ENCODE results near the gene ARHGAP22.
"Not testable (repeated sequence)": the region's sequence is repeated elsewhere in the genome, so short reads cannot be mapped to it uniquely, and the experiment has no call there.

Gene ARHGAP22

GRCh38 chr10:48445932-48446331 lies 158.9 kb downstream of the ARHGAP22 start:
- DNase-seq, result no peak

GRCh38 chr10:48444861-48445841 lies 159.7 kb downstream of the ARHGAP22 start:
- no peak for DNase-seq

DNA sequence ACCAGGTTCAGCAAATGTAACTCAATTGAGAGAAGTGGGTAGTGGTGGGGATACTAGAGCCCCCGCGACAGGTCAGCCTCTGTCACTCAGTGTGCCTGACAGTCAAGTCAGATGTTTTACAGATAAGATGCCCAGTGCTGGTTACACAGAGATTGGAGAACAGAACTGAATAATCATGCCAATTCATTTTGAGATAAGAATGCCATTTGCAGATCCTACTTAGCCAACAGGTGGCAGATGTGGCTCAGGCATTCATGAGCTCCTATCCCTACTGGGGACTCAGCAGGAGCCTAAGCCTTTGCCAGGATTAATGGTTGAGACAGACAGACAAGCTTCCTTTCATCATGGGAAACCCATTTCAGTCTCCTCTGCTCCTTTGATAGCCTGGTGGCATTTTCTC lies 160.6 kb downstream of the ARHGAP22 start:
- no peak for DNase-seq

DNA sequence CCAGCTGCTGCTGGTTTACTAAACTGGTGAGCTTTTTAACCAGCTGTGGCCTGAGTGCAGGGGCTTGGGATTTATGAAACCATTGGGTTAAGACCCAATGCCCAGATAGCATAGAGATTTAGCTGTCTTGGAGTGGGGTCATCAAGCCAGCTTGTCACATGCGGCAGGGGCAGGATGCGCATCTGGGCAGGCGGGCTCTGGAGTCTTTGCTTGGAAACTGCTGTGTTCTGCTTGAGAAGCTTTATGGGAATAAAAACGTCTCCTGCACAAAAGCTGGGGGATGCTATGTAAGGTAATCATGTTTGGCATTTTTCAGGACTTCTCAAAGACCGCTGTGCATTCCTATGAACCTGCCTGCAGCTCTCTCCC lies 162.1 kb downstream of the ARHGAP22 start:
- DNase-seq, result no peak

DNA sequence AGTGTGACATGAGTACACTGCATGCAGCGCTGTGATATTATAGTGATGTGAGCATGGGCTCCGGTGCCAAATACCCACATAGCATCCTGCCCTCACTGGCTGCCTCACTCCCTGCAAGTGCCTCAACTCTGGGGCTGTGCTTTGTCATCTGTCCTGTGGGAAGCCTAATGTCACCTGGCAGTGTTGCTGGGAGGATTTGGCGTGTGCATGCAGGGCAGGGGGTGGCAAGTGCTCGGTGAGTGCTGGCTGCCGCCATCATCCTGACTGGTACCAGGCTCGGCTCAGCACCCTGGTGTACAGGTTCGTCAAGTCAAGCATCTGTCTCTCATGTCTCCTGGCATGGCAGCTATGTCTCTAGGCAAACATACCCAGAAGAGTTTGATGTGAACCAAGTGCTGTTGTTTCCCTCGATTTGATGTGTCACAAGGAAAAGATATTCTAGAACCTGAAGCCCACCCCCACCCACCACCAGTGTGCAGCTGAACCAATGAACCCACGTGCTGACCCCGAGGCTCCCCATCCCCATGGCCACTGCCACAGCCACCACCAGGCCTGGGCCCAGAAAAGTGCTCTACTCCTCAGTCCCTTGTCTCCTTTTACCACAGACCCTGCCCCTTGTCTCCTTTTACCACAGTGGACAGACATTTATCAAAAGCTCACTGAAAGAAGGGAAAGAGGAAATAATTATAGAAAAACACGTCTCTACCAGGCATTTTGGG lies 162.6 kb downstream of the ARHGAP22 start:
- DNase-seq, result no peak

DNA sequence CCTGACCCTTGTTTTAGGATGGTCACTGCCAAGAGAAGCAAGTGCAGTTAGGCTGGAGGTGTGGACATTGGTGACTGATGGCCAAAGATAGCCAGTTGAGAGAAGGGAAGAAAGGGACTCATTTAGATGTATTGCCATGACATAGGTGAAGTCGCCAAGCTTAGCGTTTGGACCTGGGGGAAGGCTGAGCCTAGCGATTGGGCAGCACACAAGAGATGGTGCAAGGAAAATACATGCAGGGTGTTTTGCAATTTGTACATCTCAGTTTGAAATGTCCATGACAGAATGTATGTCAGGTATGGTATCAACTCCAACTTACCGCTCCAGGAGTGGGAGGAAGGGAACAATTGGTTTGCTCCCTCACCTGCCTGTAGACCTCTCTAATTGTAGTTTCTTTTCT lies 164.1 kb downstream of the ARHGAP22 start:
- no peak for DNase-seq

- no peak for DNase-seq
Measured at GRCh38 chr10:48439581-48440041, 165.3 kb downstream of the ARHGAP22 start.

DNA sequence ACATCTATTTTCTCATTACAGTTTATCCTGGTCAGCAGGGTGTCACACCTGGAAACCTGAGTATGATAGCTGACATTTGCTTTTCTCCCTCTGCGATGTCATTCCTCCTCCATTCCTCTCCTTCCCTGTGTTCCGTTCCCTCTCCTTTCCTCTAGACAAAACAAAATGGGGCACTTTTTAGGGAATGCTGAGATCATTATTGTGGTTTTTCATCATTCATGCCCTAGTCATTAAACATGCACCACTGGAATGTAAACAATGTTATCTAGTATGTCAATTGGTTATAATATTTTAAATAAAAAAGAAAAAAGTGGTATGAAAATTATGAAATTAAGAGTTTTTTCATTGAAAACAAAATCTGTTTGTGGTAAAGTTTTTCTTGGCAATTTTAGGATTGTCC lies 165.8 kb downstream of the ARHGAP22 start:
- DNase-seq, result no peak

DNA sequence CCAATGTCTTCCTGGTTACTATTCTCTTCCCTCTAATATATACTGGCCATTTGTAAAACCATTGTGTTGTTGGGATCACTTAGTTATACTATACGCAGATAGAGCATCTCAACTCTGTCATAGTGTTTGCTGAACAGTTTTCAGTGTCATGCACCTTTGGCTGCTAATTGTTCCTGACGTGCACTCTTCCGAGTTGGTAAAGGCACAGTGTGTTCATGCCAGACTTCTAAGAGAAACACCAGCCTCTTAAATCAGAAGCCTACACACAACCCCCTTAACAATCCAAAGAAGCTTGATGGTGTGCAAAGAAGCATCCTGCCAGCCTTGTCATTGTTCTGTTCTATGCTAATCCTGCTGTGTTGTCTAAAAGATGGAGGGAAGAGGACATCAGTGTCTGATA lies 167.3 kb downstream of the ARHGAP22 start:
- no peak for DNase-seq

DNA sequence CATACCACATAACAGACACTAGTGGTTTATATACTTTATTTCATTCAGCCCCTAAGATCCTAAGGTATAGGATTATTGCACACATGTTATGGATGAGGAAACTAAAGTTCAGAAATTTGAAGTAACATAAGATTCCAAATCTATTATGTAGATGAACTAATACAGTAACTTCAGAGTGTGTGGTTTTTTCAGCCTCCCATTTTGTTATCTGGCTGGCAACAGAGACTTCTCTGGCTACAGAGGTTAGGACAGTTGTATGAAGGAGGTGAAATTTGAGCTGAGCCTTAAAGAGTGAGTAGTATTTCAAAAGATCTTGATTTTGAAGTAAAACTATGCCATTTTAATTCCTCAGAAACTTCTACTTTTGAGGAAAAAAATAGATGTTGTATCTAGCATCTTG lies 173.0 kb downstream of the ARHGAP22 start:
- DNase-seq, result no peak

GRCh38 chr10:48430402-48430993 lies 174.4 kb downstream of the ARHGAP22 start:
- no peak for DNase-seq

GRCh38 chr10:48429309-48429708 lies 175.6 kb downstream of the ARHGAP22 start:
- DNase-seq, result no peak

GRCh38 chr10:48428896-48429295 lies 176.0 kb downstream of the ARHGAP22 start:
- no peak for DNase-seq

GRCh38 chr10:48423884-48424283 lies 181.0 kb downstream of the ARHGAP22 start:
- no peak for DNase-seq

DNA sequence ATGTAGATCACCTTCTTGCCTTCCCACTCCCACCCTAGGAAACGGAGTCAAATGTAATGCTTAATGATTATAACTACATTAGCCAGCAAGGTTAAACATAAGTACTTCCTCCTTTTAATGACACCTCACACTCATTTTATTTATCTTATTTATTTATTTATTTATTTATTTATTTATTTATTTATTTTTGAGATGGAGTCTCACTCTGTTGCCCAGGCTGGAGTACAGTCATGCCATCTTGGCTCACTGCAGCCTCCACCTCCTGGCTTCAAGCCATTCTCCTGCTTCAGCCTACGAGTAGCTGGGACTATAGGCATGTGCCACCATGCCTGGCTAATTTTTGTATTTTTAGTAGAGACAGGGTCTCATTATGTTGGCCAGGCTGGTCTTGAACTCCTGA lies 183.0 kb downstream of the ARHGAP22 start:
- DNase-seq, result not testable (repeated sequence)

DNA sequence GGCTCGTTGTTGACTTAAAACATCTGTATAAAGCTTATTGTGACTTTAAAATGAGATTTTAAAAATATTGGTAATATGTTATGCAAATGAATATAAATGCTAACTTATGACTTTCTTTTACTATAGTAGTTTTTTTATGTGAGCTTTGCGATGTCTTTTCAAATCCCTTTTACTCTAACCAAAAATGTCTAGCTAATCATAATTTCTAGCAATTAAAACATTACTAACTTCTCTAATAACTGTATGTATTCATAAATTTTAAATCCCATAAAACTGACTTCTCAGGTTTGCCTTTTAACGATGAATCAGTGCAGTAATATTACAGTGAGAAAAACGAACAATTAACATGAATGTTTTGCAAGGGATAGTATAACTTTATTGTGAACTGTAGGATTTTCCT lies 185.2 kb downstream of the ARHGAP22 start:
- DNase-seq, result no peak

DNA sequence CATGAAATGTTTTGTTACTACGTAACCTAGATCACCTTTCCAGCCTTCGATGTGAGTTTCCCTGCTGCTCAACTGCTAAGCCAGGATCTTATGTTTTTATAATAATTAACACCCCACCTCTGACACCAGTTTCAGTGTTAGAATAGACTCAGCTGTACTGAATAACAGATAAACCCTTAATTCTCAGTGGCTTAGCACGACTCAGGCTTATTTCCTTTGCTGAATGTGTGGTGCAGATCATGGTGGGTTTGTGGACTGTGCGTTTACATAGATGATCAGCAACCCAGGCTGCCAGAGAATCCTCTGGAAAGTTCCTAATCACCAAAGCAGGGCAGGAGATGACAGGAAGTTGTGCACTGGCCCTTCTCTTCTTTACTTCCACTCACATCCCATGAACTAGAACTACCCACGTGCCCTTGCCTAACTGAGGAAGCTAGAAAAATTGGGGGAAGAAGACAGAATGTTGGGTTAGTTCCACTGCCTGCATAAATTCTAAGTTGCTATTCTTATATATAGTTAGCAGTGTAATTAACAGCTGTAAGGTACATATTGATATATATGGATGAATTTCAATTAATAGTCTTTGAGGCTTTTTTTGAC lies 186.6 kb downstream of the ARHGAP22 start:
- DNase-seq, result no peak

DNA sequence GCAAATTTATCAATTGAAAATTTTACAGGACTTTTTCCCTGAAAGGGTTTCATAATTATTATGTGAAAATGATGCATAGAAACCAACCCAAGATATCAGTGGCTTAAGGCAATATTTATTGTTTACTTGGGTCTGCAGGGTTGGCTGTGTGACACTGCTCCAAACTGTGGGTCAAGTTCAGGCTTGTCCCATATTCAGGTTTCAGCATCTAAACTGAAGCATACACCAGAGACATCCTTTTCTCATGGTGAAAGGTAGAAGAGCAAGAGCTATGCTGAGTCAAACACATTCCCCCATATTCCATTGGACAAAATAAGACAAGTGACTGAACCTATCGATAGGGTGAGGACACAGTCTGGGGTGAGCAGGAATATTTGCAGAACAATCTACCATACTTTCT lies 187.5 kb downstream of the ARHGAP22 start:
- DNase-seq, result no peak

GRCh38 chr10:48416584-48417232 lies 188.2 kb downstream of the ARHGAP22 start:
- DNase-seq, result no peak

GRCh38 chr10:48414778-48415177 lies 190.1 kb downstream of the ARHGAP22 start:
- no peak for DNase-seq

- no peak for DNase-seq
Measured at GRCh38 chr10:48414160-48414559, 190.7 kb downstream of the ARHGAP22 start.

DNA sequence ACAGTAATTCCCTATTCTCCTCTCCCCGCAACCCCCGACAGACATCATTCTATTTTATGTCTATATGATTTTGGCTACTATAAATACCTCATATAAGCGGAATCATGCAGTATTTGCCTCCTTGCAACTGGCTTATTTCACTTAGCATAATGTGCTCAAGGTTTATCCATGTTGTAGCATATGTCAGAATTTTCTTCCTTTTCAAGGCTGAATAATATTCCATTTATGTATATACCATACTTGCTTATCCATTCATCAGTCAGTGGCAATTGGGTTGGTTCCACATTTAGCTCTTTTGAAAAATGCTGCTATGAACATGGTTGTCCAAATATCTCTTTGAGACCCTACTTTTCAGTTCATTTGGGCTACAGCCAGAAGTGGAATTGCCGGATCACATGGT lies 191.9 kb downstream of the ARHGAP22 start:
- no peak for DNase-seq

DNA sequence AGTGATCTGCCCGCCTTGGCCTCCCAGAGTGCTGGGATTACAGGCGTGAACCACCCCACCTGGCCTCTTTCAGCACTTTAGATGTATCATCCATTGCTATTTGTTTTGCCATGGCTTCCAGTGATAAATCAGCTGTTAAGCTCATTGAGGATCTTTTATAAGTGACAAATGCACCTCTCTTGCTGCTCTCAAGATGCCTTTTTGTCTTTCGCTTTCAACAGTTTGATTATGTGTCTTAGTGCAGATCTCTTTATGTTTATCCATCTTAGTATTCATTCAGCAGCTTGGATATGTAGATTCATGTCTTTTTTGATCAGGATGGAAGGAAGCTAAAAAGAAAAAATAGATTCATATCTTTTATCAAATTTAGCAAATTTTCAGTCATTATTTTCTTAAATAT lies 192.8 kb downstream of the ARHGAP22 start:
- DNase-seq, result no peak
